NCI-H748 (cell line): ENCODE measurements around the gene VWF.
"Not testable (repeated sequence)": the region's sequence is repeated elsewhere in the genome, so short reads cannot be mapped to it uniquely, and the experiment has no call there.

Source experiments
- DNase-seq: peaks from one replicate; lab custom pipeline; 2025; ENCODE audit not compliant: unreplicated experiment; lab: John Stamatoyannopoulos, UW

The VWF gene

DNA sequence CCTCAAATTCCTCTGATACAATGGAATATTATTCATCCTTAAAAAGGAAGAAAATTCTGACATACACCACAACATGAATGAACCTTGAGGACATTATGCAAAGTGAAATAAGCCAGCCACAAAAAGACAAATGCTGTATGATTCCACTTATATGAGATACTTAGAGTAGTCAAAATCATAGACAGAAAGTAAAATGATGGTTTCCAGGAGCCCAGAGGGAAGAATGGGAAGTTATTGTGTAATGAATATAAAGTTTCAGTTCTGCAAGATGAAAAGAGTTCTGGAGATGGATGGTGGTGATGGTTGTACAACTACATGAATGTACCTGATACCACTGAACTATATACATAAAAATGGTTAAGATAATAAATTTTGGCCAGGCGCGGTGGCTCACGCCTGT lies 18.3 kb downstream of the VWF start:
- no peak for DNase-seq

GRCh38 chr12:6104842-6105241 lies 19.6 kb downstream of the VWF start:
- DNase-seq = no peak

DNA sequence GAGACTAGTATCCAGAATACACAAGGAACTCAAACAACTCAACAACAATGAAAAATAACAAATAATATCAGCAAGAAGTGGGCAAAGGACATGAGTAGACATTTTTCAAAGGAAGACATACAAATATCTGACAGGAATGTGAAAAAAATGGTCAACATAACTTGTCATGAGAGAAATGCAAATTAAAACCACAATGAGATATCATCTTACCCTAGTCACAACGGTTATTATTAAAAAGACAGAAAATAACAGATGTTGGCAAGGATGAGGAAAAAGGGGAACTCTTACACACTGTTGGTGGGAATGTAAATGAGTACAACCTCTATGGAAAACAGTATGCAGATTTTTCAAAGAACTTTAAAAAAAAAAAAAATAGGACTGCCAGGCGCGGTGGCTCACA lies 20.4 kb downstream of the VWF start:
- DNase-seq = no peak

DNA sequence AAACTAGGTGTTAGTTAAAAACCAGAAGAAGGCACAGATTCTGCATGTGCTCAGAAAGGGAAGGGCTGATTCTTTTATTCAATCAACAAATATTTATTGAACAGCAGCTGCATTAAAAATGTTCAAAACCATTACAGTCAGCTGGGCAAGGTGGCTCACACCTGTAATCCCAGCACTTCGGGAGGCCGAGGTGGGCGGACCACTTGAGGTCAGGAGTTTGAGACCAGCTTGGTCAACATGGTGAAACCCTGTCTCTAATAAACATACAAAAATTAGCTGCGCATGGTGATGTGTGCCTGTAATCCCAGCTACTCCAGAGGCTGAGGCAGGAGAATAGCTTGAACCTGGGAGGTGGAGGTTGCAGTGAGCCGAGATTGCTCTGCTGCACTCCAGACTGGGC lies 22.4 kb downstream of the VWF start:
- not testable (repeated sequence) for DNase-seq

- DNase-seq = no peak
Measured at GRCh38 chr12:6099316-6099715, 25.2 kb downstream of the VWF start.

GRCh38 chr12:6097411-6097810 lies 27.1 kb downstream of the VWF start:
- DNase-seq = no peak

DNA sequence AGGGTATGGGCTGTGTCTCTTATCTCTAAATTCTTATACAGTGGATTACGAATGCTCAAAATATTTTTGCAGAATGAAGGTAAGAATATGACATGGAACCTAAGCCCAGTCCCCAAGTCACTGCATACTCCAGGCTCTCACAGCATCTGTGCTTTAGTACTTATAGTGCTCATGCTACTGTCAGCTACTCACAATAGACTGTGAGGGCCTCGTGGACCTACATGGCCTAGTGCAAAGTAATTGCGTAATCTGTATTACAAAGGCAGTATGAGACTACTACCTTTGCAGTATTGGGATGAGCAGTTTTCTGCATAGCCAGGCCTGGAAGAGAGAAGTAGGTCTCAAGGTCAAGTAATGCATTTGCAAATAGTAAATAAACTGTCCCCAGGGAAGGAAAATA lies 27.9 kb downstream of the VWF start:
- DNase-seq = no peak

DNA sequence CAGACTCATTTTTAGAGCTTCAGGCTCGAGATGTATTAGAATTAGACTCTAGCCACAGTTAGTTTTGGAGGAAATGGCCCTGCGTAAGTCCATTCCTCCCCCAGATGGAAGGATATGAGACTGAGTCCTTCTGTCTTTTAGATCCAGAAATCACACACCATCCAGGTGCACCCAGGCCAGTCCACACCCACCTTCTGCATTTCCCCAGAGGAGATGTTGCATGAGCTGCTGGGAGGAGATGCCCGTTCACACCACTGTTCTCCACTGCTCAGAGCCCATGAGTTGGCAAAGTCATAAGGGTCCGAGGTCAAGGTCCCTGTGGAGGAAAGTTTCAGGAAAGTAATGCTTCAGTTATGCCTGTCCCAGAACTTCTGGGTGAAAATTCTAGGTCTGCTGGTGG lies 29.2 kb downstream of the VWF start:
- DNase-seq = no peak

DNA sequence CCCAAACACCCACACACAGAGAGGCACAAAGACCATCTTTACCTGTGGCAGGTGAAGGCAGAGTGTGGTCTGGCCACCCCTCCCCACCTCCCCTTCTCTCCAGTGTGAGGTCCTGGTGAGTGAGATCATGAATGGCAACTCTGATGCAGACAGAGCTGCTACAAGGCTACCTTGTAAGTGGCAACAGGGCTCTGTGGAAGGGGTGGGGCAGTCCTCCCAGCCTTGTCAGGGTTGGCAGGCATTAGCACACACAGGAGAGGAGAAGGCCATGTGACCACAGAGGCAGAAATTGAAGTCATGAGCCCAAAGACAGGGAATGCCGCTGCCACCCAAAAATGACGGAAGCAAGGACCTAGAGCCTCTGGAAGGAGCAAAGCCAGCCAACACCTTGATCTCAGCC lies 30.7 kb downstream of the VWF start:
- no peak for DNase-seq

- no peak for DNase-seq
Measured at GRCh38 chr12:6092784-6093722, 31.4 kb downstream of the VWF start.

DNA sequence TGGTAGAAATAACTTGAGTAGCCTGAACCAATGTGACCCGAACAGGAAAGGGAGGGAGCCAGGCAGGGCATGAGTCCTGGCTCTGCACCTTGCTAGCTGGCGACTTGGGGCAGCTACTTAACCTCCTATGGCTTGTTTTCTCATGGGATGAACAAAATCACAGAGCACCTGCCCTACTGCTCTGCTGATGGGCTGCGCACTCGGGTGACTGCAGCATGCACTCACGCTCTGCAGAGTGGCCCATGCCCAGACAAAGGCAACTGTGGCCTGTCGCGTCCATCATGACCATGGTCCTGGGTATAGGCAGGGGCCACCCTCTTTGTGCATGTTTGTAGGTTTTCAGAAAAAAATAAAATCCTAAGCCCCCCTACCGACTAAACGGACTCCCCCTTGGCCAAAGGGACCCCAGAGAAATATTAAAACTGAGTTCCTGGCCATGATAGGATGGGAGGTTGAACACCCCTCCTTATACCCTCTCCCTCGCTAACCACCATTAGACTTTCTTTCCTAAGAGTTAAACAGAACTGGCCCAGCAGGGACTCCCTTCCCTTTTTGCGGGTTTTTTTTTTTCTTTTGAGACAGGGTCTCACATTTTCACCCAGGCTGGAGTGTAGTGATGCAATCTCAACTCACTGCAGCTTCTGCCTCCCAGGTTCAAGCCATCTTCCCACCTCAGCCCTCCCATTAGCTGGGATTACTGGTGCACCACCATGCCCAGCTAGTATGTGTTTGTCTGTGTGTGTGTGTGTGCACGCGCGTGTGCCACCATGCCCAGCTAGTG lies 32.5 kb downstream of the VWF start:
- DNase-seq = no peak

DNA sequence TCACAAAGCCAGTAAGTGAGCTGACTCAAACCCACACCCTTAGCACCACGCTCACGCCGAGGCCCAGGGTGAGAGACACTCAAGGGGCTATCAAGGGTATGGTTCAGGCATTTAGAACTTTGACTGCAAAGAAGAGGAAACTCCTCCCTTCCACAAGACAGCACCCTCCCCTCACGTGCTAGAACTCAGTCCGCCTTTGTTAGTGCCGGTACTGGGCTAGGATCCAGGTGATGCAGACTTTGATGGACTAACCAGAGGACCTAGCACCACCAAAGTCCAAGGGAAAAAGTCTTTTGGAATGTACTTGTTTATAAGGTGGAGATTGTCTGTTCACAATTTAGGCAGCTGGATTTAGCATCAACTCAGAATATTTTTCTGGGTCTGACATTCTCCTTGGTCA lies 33.7 kb downstream of the VWF start:
- DNase-seq = no peak

DNA sequence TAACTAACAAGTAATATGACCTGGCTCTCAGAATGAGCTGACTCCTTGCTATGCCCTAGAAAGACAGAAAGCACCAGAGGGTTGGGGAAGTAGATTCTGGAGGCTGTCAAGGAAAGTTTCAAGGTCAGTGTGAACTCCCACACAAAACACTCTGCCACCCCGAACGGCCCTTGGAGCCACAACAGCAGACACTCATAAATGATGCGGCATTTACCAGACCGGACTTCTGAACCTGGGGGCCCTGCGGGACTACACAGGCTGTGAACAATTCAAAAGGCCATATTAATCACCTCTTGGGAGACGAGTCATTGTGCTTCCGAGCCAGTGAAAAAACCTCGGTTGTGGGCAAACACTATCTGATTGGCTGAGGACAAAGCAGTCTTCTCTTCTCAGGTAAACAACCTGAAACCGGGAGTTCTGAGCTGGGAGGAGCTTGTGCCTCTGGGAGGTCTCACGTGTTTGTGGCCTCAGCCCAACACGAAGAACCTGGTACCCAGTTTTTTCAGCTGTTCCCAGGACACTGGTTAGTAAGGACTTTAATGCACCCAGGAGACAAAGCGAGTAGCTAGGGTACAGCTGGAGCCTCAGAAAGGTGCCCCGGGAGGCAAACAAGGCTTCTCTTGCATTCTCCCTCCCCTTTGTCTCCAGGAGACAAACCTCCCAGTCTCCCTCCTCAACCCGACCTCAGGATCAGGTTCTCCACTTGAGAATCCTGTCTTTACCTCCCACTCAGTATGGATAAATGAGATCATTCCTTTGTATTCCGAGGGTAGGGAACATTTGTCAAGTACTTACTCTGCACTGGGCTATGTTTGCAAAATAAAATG lies 35.3 kb downstream of the VWF start:
- peak; percentile 85 for DNase-seq

- no peak for DNase-seq
Measured at GRCh38 chr12:6086316-6086715, 38.2 kb downstream of the VWF start.

DNA sequence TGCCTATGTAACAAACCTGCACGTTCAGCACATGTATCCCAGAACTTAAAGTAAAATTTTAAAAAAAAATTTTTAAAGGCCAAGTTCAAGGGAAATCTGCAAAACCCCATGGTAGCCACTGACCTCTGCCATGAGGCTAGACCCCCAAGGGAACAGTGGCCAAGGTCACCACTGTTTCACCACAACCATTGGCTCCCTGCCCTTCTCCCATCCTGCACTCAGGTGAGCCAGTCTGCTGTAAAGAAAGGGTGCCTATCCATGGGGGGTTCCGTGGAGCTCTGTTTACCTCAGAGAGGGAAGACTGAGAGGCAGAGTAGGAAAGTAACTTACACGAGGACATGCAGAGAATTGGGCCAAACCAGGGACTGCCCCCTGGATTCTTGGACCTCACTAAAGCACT lies 38.6 kb downstream of the VWF start:
- DNase-seq = no peak

DNA sequence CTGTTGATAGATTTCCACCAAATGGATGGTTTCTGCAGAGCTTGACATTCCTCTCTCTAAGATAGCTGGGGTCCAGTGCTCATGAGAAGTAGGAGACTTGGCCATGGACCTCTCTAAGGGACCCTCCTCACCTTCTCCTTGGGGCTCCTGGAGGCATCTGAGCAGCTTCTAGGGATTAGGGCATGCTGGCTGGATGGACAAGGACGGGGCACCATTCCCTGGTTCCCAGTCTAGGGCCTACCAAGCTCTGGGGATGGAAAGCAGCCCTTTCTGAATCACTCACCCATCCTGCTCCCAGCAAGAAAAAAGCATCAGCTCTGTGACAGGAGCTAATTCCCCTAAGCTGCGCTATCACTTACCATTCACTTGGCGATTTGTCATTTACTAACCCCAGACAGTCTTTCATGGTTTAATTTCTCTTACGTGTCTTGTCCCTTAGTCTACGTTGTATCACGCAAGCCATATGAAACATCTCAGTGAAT lies 39.5 kb downstream of the VWF start:
- DNase-seq = no peak

DNA sequence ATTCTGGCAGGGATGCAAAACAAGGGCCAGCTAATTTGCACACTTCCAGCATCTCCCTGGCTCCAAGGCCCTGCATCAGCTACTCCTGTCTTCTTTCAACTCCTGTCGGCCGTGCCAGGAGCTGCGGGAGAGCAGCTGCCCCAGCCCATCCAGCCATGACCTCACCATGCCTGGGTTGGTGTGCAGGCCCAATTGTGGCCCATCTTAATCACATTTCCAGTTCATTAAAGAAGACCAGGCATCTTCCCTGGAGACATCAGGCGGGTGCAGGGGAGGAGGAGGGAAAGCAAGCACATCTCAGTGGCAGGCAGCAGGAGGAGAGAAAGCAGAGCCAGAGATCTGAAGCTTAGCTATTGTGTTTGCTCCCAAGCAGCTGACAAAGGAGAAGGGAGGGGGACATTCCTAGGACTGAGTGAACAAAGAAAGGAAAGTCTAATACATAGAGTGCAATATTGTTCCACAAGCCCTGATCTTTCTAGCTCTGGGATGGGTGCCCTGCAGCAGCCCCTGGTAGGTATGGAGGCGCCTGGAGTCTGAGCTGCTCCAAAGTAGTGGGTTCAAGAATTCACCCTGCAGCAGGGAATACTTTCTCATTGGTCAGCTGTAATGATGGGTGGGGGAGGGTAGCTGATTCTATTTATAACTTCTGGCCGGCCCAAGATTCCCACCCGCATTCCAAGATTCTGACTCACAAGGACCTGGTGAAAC lies 40.1 kb downstream of the VWF start:
- no peak for DNase-seq

DNA sequence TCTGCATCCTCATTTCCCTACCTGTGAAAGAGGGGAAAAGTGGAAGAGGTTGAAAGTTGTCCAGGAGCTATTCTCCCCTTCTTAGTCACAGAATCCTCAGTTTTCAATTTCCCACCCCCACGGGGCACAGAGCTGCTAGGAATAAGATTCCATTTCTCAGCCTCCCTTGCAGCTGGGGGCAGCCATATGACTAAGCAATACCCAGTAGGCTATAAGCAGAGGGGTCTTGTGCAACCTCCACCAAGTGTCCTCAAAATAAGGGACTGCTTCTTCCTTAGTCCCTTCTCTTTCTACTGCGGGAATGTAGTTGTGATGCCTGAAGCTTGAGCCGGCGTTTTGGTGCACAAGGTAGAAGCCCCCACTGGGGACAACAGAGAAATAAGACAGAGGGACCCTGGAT lies 40.9 kb downstream of the VWF start:
- DNase-seq = no peak

DNA sequence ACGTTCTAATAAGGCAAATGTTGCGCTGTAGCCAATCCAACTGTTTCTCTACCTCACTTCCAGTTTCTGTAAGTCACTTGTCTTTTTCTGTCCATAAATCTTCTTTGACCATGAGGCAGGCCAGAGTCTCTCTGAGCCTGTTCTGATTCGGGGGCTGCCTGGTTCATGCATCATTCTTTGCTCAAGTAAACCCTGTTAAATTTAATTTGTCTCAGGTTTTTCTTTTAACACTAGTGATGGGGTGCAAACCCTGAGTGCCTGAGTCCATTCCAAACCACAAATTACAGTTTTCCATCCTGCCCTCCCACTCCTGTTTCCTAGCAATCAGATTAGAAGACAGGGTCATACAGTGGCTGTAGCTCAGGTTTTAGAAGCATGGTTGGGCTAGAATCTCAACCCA lies 41.9 kb downstream of the VWF start:
- no peak for DNase-seq

GRCh38 chr12:6080149-6081045 lies 44.1 kb downstream of the VWF start:
- no peak for DNase-seq
